MM.1S (cell line): ENCODE data around the gene MAML1.
"Not testable (repeated sequence)": the region's sequence is repeated elsewhere in the genome, so short reads cannot be mapped to it uniquely, and the experiment has no call there.

Experiments
- DNase-seq: peaks from one replicate; pipeline ENCODE4 v3.0.0-alpha.2; 2015
- H2AFZ ChIP-seq: fragments of 300-600 bp; sonication (generic); 2 replicates; pipeline ENCODE4 v1.6.0; 2016; ENCODE audit warnings: antibody characterized with exemption, low read length
- H3F3A ChIP-seq: fragments of 300-600 bp; sonication (generic); 2 replicates; pipeline ENCODE4 v1.6.1; 2016; ENCODE audit warnings: mild to moderate bottlenecking, antibody characterized with exemption, low read length, moderate library complexity, mixed read lengths; ENCODE audit not compliant: insufficient read depth
- H3K27ac ChIP-seq: fragments of 300-600 bp; sonication (generic); 2 replicates; pipeline ENCODE4 v1.5.1; 2016; ENCODE audit warnings: mild to moderate bottlenecking, low read length
- H3K27me3 ChIP-seq: fragments of 300-600 bp; sonication (generic); replicated peaks from 2 replicates; pipeline ENCODE4 v1.6.0; 2016; ENCODE audit warnings: low read length; ENCODE audit not compliant: insufficient read depth
- H3K36me3 ChIP-seq: fragments of 300-600 bp; sonication (generic); replicated peaks from 2 replicates; pipeline ENCODE4 v1.6.1; 2016; ENCODE audit warnings: mild to moderate bottlenecking, low read length, mixed read lengths; ENCODE audit not compliant: insufficient read depth
- H3K4me1 ChIP-seq: fragments of 300-600 bp; sonication (generic); 2 replicates; pipeline ENCODE4 v1.6.1; 2016; ENCODE audit warnings: low read length, mixed read lengths
- H3K4me2 ChIP-seq: fragments of 300-600 bp; sonication (generic); 2 replicates; pipeline ENCODE4 v1.6.0; 2016; ENCODE audit warnings: low read depth, low read length
- H3K4me3 ChIP-seq: fragments of 300-600 bp; sonication (generic); 2 replicates; pipeline ENCODE4 v1.5.1; 2016; ENCODE audit warnings: low read length, mixed read lengths
- H3K79me2 ChIP-seq: fragments of 300-600 bp; sonication (generic); 2 replicates; pipeline ENCODE4 v1.6.1; 2016; ENCODE audit warnings: mixed run types, low read length, mixed read lengths
- H3K9ac ChIP-seq: fragments of 300-600 bp; sonication (generic); 2 replicates; pipeline ENCODE4 v1.6.1; 2016; ENCODE audit warnings: low read length, mixed read lengths
- H3K9me2 ChIP-seq: fragments of 300-600 bp; sonication (generic); replicated peaks from 2 replicates; pipeline ENCODE4 v1.6.1; 2016; ENCODE audit warnings: mild to moderate bottlenecking, low read length, mixed read lengths; ENCODE audit not compliant: insufficient read depth
- H3K9me3 ChIP-seq: fragments of 300-600 bp; sonication (generic); replicated peaks from 2 replicates; pipeline ENCODE4 v1.6.1; 2016; ENCODE audit warnings: mild to moderate bottlenecking, low read length, mixed read lengths; ENCODE audit not compliant: insufficient read depth
- H4K20me1 ChIP-seq: fragments of 300-600 bp; sonication (generic); 2 replicates; pipeline ENCODE4 v1.6.1; 2016; ENCODE audit warnings: mild to moderate bottlenecking, low read length, moderate library complexity, mixed read lengths; ENCODE audit not compliant: insufficient read depth
- CTCF ChIP-seq: fragments of 300-600 bp; sonication (generic); IDR thresholded peaks from 2 replicates; pipeline ENCODE4 v1.5.1; 2016; ENCODE audit warnings: antibody characterized with exemption, low read length, mixed read lengths
- EZH2 ChIP-seq: fragments of 300-600 bp; sonication (generic); optimal IDR thresholded peaks from 2 replicates; pipeline ENCODE3; 2017; ENCODE audit warnings: low read depth, mild to moderate bottlenecking, antibody characterized with exemption, low read length, mixed read lengths
- EZH2phosphoT487 ChIP-seq: fragments of 300-600 bp; sonication (generic); IDR thresholded peaks from 2 replicates; pipeline ENCODE4 v1.6.1; 2018; ENCODE audit warnings: antibody characterized with exemption, low read length

MAML1 gene

DNA sequence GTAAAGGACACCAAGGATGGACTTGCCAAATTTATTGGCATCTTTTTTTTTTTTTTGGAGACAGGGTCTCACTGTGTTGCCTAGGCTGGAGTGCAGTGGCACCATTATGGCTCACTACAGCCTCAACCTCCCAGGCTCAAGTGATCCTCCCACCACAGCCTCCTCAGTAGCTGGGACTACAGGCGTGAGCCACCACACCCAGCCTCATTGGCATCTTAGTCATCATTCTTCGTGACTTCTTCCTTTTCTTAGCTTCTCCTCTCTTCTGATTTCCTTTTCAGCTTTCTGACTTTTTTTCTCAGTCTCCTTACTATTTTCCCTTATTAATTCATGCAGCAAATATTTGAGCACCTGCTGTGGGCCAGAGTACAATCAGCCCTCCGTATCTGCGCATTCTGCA is 6.1 kb downstream of the MAML1 start:
- 0 out of 2 replicates have a peak, but pooled peaks cover 4% of the 10 kb centered on the region for H4K20me1 ChIP-seq
- no peaks in the 10 kb centered on the region for H3K27me3 ChIP-seq
- no peaks in the 10 kb centered on the region for H3F3A ChIP-seq
- H3K79me2 ChIP-seq: peaks cover 96% of the 10 kb centered on the region
- no peaks in the 10 kb centered on the region; the same call in 1 of the 2 replicates for H3K36me3 ChIP-seq
- no peak overlapping the region for H3K4me3 ChIP-seq
- DNase-seq: no peak
- 0 out of 2 replicates have a peak, but pooled peaks cover 9% of the 10 kb centered on the region for H3K4me1 ChIP-seq
- H3K9me2 ChIP-seq: no peaks in the 10 kb centered on the region
- no peak for TF ChIP-seq EZH2
- TF ChIP-seq EZH2phosphoT487: no peak
- no peak for TF ChIP-seq CTCF
- H3K27ac ChIP-seq: no peak overlapping the region
- H3K4me2 ChIP-seq: no peak overlapping the region
- H3K9me3 ChIP-seq: no peaks in the 10 kb centered on the region
- no peak overlapping the region for H2AFZ ChIP-seq
- H3K9ac ChIP-seq: no peak overlapping the region

DNA sequence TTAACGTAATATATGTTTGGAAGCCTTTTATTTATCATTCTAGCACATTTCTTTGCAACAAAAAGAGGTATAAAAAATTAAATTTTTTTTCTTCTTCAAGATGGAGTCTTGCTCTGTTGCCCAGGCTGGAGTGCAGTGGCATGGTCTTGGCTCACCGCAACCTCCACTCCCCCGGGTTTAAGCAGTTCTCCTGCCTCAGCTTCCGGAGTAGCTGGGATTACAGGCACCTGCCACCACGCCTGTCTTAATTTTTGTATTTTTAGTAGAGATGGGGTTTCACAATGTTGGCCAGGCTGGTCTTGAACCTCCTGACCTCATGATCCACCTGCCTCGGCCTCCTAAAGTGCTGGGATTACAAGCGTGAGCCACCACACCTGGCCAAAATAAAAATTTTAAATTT is 11.5 kb downstream of the MAML1 start:
- not testable (repeated sequence) for H2AFZ ChIP-seq, H3K4me3 ChIP-seq, H3K36me3 ChIP-seq, DNase-seq, H3K27me3 ChIP-seq, H3K9me3 ChIP-seq, H3F3A ChIP-seq, H3K27ac ChIP-seq, H3K9me2 ChIP-seq, H3K9ac ChIP-seq, H3K4me1 ChIP-seq, H3K4me2 ChIP-seq
- peaks cover 93% of the 10 kb centered on the region for H3K79me2 ChIP-seq
- H4K20me1 ChIP-seq: peaks cover 13% of the 10 kb centered on the region

- Histone ChIP-seq H4K20me1 (peaks cover 9% of the 10 kb centered on the region), H3K27ac (no peak overlapping the region), H3K36me3 (no peaks in the 10 kb centered on the region), H3K27me3 (no peaks in the 10 kb centered on the region), H3K4me3 (no peak overlapping the region), H3K9ac (no peak overlapping the region), H3F3A (no peaks in the 10 kb centered on the region), H3K79me2 (peaks cover 93% of the 10 kb centered on the region), H3K9me2 (no peaks in the 10 kb centered on the region), H3K4me2 (no peak overlapping the region), H2AFZ (no peak overlapping the region), H3K9me3 (no peaks in the 10 kb centered on the region), H3K4me1 (no peaks in the 10 kb centered on the region)
- no peak for TF ChIP-seq EZH2
- no peak for TF ChIP-seq CTCF
- TF ChIP-seq EZH2phosphoT487: no peak
- no peak for DNase-seq
Measured at GRCh38 chr5:179746872-179747271, 14.2 kb downstream of the MAML1 start.

DNA sequence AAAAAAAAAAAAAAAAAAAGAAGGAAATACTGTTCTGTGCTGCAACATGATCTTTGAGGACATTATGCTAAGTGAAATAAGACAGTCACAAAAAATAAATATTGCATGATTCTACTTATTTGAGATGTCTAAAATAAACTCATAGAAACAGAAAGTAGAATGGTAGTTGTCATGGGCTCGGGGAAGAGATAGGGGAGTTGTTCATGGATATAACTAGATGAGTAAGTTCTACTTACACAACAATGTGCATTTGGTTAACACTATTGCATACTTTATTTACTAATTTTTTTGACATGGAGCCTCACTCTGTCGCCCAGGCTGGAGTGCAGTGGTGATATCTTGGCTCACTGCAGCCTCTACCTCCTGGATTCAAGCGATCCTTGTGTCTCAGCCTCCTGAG is 15.2 kb downstream of the MAML1 start:
- peaks cover 89% of the 10 kb centered on the region for H3K79me2 ChIP-seq

More for the DNA sequence above, 15.2 kb downstream of the MAML1 start:
- TF ChIP-seq EZH2phosphoT487: no peak
- TF ChIP-seq EZH2: no peak
- TF ChIP-seq CTCF: no peak
- no peak overlapping the region for H3K27ac ChIP-seq
- H3K9ac ChIP-seq: no peak overlapping the region
- H3K9me2 ChIP-seq: no peaks in the 10 kb centered on the region
- H3K27me3 ChIP-seq: no peaks in the 10 kb centered on the region
- no peaks in the 10 kb centered on the region for H3K9me3 ChIP-seq
- H2AFZ ChIP-seq: no peak overlapping the region
- no peak overlapping the region for H3K4me2 ChIP-seq
- H3K36me3 ChIP-seq: no peaks in the 10 kb centered on the region
- no peak overlapping the region for H3K4me3 ChIP-seq
- DNase-seq: no peak
- no peaks in the 10 kb centered on the region for H3K4me1 ChIP-seq
- H3F3A ChIP-seq: no peaks in the 10 kb centered on the region
- peaks cover 9% of the 10 kb centered on the region for H4K20me1 ChIP-seq
